Measurements from ENCODE around the gene ABHD2.

Gene ABHD2

GRCh38 chr15:89087830-89088604, at the start of gene ABHD2 (continued):
- TF ChIP-seq PRDM2 (tag by site-specific recombination; IDR thresholded peaks at IDR 0.05; ENCODE audit: borderline replicate concordance) (no peak), KLF17 (tag by site-specific recombination; IDR thresholded peaks at IDR 0.05) (peak; percentile 92), ZNF521 (tag by site-specific recombination; IDR thresholded peaks at IDR 0.05) (no peak), INSM2 (tag by site-specific recombination; IDR thresholded peaks at IDR 0.05) (peak; percentile 93), HOXC10 (CRISPR knock-in tag; IDR thresholded peaks at IDR 0.05) (no peak), SP3 (tag by site-specific recombination; IDR thresholded peaks at IDR 0.05) (peak; percentile 100), PRDM6 (tag by site-specific recombination; IDR thresholded peaks at IDR 0.05) (no peak; the same call in 1 of the 2 replicates), ZNF621 (tag by site-specific recombination; IDR thresholded peaks at IDR 0.05) (no peak), OVOL3 (tag by site-specific recombination; IDR thresholded peaks at IDR 0.05) (no peak), ZNF561 (tag by site-specific recombination; IDR thresholded peaks at IDR 0.05; ENCODE audit: borderline replicate concordance) (no peak; the same call in 1 of the 2 replicates), ZNF658 (tag by site-specific recombination; IDR thresholded peaks at IDR 0.05) (no peak), ZNF16 (tag by site-specific recombination; IDR thresholded peaks at IDR 0.05; ENCODE audit: low read depth) (no peak), ZBTB6 (tag by site-specific recombination; IDR thresholded peaks at IDR 0.05) (no peak), ZNF449 (tag by site-specific recombination; IDR thresholded peaks at IDR 0.05) (peak; percentile 66), ZNF311 (tag by site-specific recombination; IDR thresholded peaks at IDR 0.05; ENCODE audit: borderline replicate concordance) (no peak), ZNF530 (tag by site-specific recombination; IDR thresholded peaks at IDR 0.05; ENCODE audit: low read depth) (no peak), ZNF221 (tag by site-specific recombination; IDR thresholded peaks at IDR 0.05; ENCODE audit: borderline replicate concordance) (no peak), SCRT1 (tag by site-specific recombination; IDR thresholded peaks at IDR 0.05; ENCODE audit: borderline replicate concordance) (no peak), ZNF223 (tag by site-specific recombination; IDR thresholded peaks at IDR 0.05) (no peak), ZNF776 (tag by site-specific recombination; IDR thresholded peaks at IDR 0.05; ENCODE audit: borderline replicate concordance) (no peak), ZNF624 (tag by site-specific recombination; IDR thresholded peaks at IDR 0.05) (no peak), ZNF747 (tag by site-specific recombination; IDR thresholded peaks at IDR 0.05) (no peak), ZFHX2 (tag by site-specific recombination; conservative IDR thresholded peaks at IDR 0.05) (peak; percentile 92), ZBTB7A (tag by site-specific recombination; IDR thresholded peaks at IDR 0.05; ENCODE audit: low read depth) (peak; percentile 88), ZNF677 (tag by site-specific recombination; IDR thresholded peaks at IDR 0.05) (no peak)

All from HEK293 (cell line).